ENCODE data around the gene WSCD1.

Gene WSCD1

DNA sequence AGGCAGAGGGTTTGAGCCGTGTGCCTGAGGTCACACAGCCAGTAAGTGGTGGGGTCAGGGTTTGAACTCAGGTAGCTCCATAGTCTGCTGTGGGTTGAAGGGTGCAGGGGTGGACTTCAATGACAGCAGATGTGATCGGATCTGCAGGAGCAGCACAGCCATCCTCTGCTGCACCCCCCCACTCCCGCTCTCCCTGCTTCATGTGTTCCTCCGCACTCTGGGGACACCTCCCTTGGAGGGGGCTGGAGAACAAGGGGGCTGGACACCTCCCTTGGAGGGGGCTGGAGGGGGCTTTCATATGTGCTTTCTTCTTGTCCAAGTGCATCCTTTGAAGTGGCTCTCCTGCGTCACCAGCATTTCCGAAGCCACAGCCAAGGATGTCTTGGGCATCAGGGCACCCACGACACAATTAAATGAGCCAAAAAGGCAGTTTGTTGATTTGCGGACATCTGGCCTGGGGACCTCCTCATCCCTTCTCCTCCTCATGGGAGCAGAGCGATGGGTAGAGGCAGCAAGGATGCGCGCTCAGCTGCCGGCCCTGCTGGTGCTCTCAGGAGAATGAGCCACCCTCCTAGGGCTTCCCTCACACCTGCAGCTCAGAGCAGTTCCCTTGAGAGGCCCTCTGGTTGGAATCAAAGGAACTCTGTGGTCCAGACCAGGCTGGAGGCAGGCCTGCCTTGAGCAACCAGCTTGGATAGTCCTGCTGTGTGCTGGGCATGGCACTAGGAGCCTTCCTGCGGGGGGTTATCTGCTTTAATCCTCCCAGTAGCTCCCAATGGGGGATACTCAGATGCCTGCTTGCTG lies 26.2 kb downstream of the WSCD1 start:
- DNase-seq (ENCODE audit: extremely low read depth, low read depth), result no peak
- no peak overlapping the region for H3K4me3 ChIP-seq (replicated peaks; ENCODE audit: low read depth, low read length)
- TF ChIP-seq, protein P1, sequence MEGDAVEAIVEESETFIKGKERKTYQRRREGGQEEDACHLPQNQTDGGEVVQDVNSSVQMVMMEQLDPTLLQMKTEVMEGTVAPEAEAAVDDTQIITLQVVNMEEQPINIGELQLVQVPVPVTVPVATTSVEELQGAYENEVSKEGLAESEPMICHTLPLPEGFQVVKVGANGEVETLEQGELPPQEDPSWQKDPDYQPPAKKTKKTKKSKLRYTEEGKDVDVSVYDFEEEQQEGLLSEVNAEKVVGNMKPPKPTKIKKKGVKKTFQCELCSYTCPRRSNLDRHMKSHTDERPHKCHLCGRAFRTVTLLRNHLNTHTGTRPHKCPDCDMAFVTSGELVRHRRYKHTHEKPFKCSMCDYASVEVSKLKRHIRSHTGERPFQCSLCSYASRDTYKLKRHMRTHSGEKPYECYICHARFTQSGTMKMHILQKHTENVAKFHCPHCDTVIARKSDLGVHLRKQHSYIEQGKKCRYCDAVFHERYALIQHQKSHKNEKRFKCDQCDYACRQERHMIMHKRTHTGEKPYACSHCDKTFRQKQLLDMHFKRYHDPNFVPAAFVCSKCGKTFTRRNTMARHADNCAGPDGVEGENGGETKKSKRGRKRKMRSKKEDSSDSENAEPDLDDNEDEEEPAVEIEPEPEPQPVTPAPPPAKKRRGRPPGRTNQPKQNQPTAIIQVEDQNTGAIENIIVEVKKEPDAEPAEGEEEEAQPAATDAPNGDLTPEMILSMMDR (IDR thresholded peaks at IDR 0.05; ENCODE audit: low read depth, low read length, missing control alignments), result no peak

DNA sequence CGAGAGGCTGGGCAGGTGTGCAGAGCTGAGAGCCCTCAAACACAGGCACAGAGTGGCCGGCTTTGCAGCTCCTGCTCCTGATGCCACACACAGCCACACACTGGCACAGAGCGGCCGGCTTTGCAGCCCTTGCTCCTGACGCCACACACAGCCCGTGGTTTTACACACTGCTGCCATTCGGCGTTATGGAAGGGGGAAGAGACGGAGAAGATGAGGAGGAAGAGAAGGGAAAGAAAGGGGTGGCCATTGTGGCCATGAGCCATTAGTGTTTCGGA lies 26.8 kb downstream of the WSCD1 start:
- TF ChIP-seq, protein P1 (IDR thresholded peaks at IDR 0.05; ENCODE audit: low read depth, low read length, missing control alignments), result no peak
- no peak for DNase-seq (ENCODE audit: extremely low read depth, low read depth)
- no peak overlapping the region for H3K4me3 ChIP-seq (replicated peaks; ENCODE audit: low read depth, low read length)

DNA sequence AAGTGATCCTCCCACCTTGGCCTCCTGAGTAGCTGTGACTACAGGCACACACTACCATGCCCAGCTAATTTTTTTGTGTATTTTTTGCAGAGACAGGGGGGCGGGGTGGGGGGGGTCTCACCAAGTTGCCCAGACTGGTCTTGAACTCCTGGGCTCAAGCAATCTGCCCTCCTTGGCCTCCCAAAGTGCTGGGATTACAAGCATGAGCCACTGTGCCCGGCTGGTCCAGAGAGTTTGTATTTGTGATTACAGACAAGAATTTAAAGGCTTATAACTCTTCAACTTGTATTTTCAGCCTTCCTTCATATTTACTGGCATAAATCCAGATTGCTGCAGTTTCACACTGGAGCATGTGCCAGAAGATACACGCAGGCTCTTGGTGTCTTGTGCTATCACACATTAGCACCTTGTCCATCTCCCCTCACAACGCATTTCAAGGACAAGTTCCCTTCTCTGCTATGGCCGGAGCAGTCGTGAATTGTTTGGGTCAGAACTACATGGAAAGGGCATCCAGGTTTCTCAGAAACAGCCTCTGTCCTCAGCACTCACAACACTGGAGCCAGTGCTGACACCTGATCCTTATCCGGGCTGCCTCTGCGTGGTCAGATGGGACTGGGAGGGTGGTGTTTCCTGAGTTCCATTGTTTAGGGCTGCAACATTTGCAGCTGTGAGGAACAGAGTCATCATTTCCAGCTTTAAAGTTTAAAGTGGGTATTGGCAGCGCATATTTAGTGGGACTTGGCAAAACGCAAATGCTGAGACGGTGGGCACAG lies 28.1 kb downstream of the WSCD1 start:
- TF ChIP-seq, protein P1 (IDR thresholded peaks at IDR 0.05; ENCODE audit: low read depth, low read length, missing control alignments), result no peak
- no peak overlapping the region for H3K4me3 ChIP-seq (replicated peaks; ENCODE audit: low read depth, low read length)
- DNase-seq (ENCODE audit: extremely low read depth, low read depth), result no peak

GRCh38 chr17:6098823-6099180 lies 28.6 kb downstream of the WSCD1 start:
- TF ChIP-seq, protein P1 (IDR thresholded peaks at IDR 0.05; ENCODE audit: low read depth, low read length, missing control alignments), result no peak
- no peak overlapping the region for H3K4me3 ChIP-seq (replicated peaks; ENCODE audit: low read depth, low read length)
- no peak for DNase-seq (ENCODE audit: extremely low read depth, low read depth)

DNA sequence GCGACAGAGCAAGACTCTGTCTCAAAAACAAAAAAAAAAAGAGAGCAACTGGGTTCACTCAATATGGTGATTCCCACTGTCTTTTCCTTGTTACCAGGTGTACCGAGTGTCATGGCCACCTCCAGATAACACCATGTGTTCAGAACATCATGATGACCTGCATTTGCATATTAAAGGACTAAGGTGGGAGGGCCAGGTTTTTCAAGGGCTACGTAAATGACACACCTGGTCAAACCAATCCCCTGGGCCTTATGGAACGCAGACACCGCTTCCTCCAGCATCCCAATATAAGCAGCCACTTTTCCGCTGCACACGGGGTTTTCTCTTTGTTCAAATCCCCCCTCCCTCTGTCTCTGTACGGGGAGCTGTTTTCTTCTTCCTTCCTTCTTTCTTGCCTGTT lies 29.3 kb downstream of the WSCD1 start:
- no peak overlapping the region for H3K4me3 ChIP-seq (replicated peaks; ENCODE audit: low read depth, low read length)
- TF ChIP-seq, protein P1 (IDR thresholded peaks at IDR 0.05; ENCODE audit: low read depth, low read length, missing control alignments), result no peak
- no peak for DNase-seq (ENCODE audit: extremely low read depth, low read depth)

GRCh38 chr17:6100146-6100545 lies 30.0 kb downstream of the WSCD1 start:
- no peak for DNase-seq (ENCODE audit: extremely low read depth, low read depth)
- no peak overlapping the region for H3K4me3 ChIP-seq (replicated peaks; ENCODE audit: low read depth, low read length)
- TF ChIP-seq, protein P1 (IDR thresholded peaks at IDR 0.05; ENCODE audit: low read depth, low read length, missing control alignments), result no peak
